Jurkat, Clone E6-1 (cell line): ENCODE results near the gene FAM222A. TPM values are rescaled to one million over a fixed set of nuclear protein-coding genes. Genes with fewer than 3 reads are reported as not detected.

Experiments
- DNase-seq: peaks from one replicate; pipeline ENCODE4 v3.0.0-alpha.2; 2011; ENCODE audit warnings: low read depth, low spot score
- H3K4me3 ChIP-seq: 2 replicates; pipeline ENCODE4 v1.5.1; 2011; ENCODE audit warnings: mild to moderate bottlenecking, low read length, control low read depth, moderate library complexity
- polyA plus RNA-seq: library from polyadenylated mRNA; unstranded; fragments of >200 nt; gene quantifications from one replicate; pipeline ENCODE4 v1.2.1, GENCODE V29; 2012; ENCODE audit warnings: missing spikeins; ENCODE audit not compliant: insufficient read length, insufficient read depth

Gene FAM222A
- polyA plus RNA-seq, result 3.4 TPM

GRCh38 chr12:109713187-109714070 lies at the start of gene FAM222A:
Gene FAM222A (plus strand): TSS chr12:109713825. CDS start chr12:109744147, 30,322 bp downstream.
- H3K4me3 ChIP-seq, result peak within 1 kb of the TSS; percentile 52
- DNase-seq, result peak; percentile 92

GRCh38 chr12:109664402-109664801 lies 49.2 kb upstream of the FAM222A start:
- no peak overlapping the region for H3K4me3 ChIP-seq

GRCh38 chr12:109666068-109666467 lies 47.6 kb upstream of the FAM222A start:
- no peak overlapping the region for H3K4me3 ChIP-seq
- DNase-seq, result no peak

More at GRCh38 chr12:109664402-109664801, 49.2 kb upstream of the FAM222A start:
- DNase-seq, result no peak

GRCh38 chr12:109670731-109671130 lies 42.9 kb upstream of the FAM222A start:
- no peak overlapping the region for H3K4me3 ChIP-seq
- DNase-seq, result no peak

GRCh38 chr12:109671502-109671901 lies 42.1 kb upstream of the FAM222A start:
- no peak for DNase-seq
- no peak overlapping the region for H3K4me3 ChIP-seq

GRCh38 chr12:109673379-109673778 lies 40.2 kb upstream of the FAM222A start:
- DNase-seq, result no peak
- no peak overlapping the region for H3K4me3 ChIP-seq

- no peak overlapping the region for H3K4me3 ChIP-seq
- no peak for DNase-seq
Measured at GRCh38 chr12:109673884-109674283, 39.7 kb upstream of the FAM222A start.

- H3K4me3 ChIP-seq, result no peak overlapping the region
- no peak for DNase-seq
Measured at GRCh38 chr12:109675411-109675810, 38.2 kb upstream of the FAM222A start.

GRCh38 chr12:109677279-109677691 lies 36.3 kb upstream of the FAM222A start:
- H3K4me3 ChIP-seq, result no peak overlapping the region
- no peak for DNase-seq

- no peak overlapping the region for H3K4me3 ChIP-seq
- no peak for DNase-seq
Measured at GRCh38 chr12:109678719-109679118, 34.9 kb upstream of the FAM222A start.

- no peak overlapping the region for H3K4me3 ChIP-seq
- DNase-seq, result no peak
Measured at GRCh38 chr12:109679501-109680263, 33.9 kb upstream of the FAM222A start.

- no peak overlapping the region for H3K4me3 ChIP-seq
- peak; percentile 3 for DNase-seq
Measured at GRCh38 chr12:109680264-109681005, 33.2 kb upstream of the FAM222A start.

- H3K4me3 ChIP-seq, result no peak overlapping the region
- DNase-seq, result no peak
Measured at GRCh38 chr12:109681986-109682707, 31.5 kb upstream of the FAM222A start.

- H3K4me3 ChIP-seq, result no peak overlapping the region
Measured at GRCh38 chr12:109682708-109683060, 30.9 kb upstream of the FAM222A start.

GRCh38 chr12:109683316-109683715 lies 30.3 kb upstream of the FAM222A start:
- H3K4me3 ChIP-seq, result no peak overlapping the region

More at GRCh38 chr12:109682708-109683060, 30.9 kb upstream of the FAM222A start:
- DNase-seq, result no peak

GRCh38 chr12:109685574-109686447 lies 27.8 kb upstream of the FAM222A start:
- peak; percentile 2 for DNase-seq
- no peak overlapping the region for H3K4me3 ChIP-seq

More at GRCh38 chr12:109683316-109683715, 30.3 kb upstream of the FAM222A start:
- no peak for DNase-seq

GRCh38 chr12:109686523-109686922 lies 27.1 kb upstream of the FAM222A start:
- H3K4me3 ChIP-seq, result no peak overlapping the region
- no peak for DNase-seq

GRCh38 chr12:109687250-109687649 lies 26.4 kb upstream of the FAM222A start:
- no peak overlapping the region for H3K4me3 ChIP-seq
- no peak for DNase-seq
